GM21576 (cell line): Measurements from ENCODE around the gene RHBDF2.
A peak's percentile ranks its signal among the peaks of the same experiment; 100 is the strongest.

Experiments used
- ATAC-seq: cut with Tn5 transposase; IDR thresholded peaks from one replicate; pipeline ENCODE4 v1.9.1; 2021; ENCODE audit warnings: mild to moderate bottlenecking, moderate library complexity; ENCODE audit not compliant: unreplicated experiment

The RHBDF2 gene

GRCh38 chr17:76502341-76503211, 1.4 kb upstream of the RHBDF2 start:
- no peak for ATAC-seq

GRCh38 chr17:76501827-76502307, 644 bp upstream of the RHBDF2 start:
- ATAC-seq: no peak

GRCh38 chr17:76500747-76501017, 541 bp downstream of the RHBDF2 start:
- ATAC-seq: no peak

GRCh38 chr17:76500074-76500746, 1.0 kb downstream of the RHBDF2 start:
- ATAC-seq: no peak

GRCh38 chr17:76499267-76499667, 2.0 kb downstream of the RHBDF2 start:
- ATAC-seq: no peak

- no peak for ATAC-seq
Measured at GRCh38 chr17:76498876-76499251, 2.4 kb downstream of the RHBDF2 start.

GRCh38 chr17:76497979-76498875, 3.0 kb downstream of the RHBDF2 start:
- ATAC-seq: no peak

- ATAC-seq: no peak
Measured at GRCh38 chr17:76497699-76497978, 3.6 kb downstream of the RHBDF2 start.

- no peak for ATAC-seq
Measured at GRCh38 chr17:76496464-76496863, 4.8 kb downstream of the RHBDF2 start.

GRCh38 chr17:76495663-76496400, 5.4 kb downstream of the RHBDF2 start:
- ATAC-seq: no peak

- ATAC-seq: no peak
Measured at GRCh38 chr17:76493505-76494167, 7.6 kb downstream of the RHBDF2 start.

- peak; percentile 28 for ATAC-seq
Measured at GRCh38 chr17:76492989-76493501, 8.2 kb downstream of the RHBDF2 start.

- ATAC-seq: peak; percentile 40
Measured at GRCh38 chr17:76492123-76492988, 8.9 kb downstream of the RHBDF2 start.

GRCh38 chr17:76491271-76492122, 9.7 kb downstream of the RHBDF2 start:
- ATAC-seq: no peak

- no peak for ATAC-seq
Measured at GRCh38 chr17:76490112-76490710, 11.0 kb downstream of the RHBDF2 start.

- ATAC-seq: no peak
Measured at GRCh38 chr17:76487451-76488192, 13.6 kb downstream of the RHBDF2 start.

- no peak for ATAC-seq
Measured at GRCh38 chr17:76485569-76485968, 15.7 kb downstream of the RHBDF2 start.
